ENCODE measurements around the gene PER2. TPM values are rescaled to one million over a fixed set of nuclear protein-coding genes. Genes with fewer than 3 reads are reported as not detected.

PER2 gene
- total RNA-seq, 1 experiment from 2014 or later, result 6.6 TPM

DNA sequence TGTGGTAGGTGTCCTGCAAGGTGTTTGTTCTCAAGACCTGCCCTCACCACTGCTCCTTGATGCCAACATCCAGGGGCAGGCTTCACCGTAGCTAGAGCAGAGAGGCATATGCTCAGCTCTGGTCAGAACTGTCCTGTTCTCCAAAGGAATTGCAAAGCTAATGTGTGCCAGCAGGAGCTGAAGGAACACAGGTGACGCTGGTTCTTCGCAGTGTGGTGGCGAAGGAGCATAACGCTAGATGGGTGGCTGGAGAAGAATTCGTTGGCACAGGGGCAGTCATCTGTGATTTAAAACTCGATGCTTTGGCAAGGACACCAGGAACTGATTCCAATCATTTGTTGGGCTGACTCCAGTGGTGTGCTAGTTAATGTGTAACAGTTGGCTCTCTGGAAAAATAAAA lies 11.4 kb upstream of the PER2 start:
- Mint-ChIP-seq H3K9me3 (no peaks in the 10 kb centered on the region), H3K27me3 (ENCODE audit: low read depth) (peaks cover 5% of the 10 kb centered on the region; the same call in 1 of the 2 replicates), H3K27ac (no peak overlapping the region), H3K36me3 (no peaks in the 10 kb centered on the region), H3K4me3 (no peak overlapping the region), H3K4me1 (no peaks in the 10 kb centered on the region; the same call in 1 of the 2 replicates)
- ChIA-PET POLR2A (interaction anchor here (0.6 kb wide), 1 partner anchor 15 kb away, joined by 4 read pairs; no protein-coding TSS in a partner anchor), CTCF (interaction anchor here (1.5 kb wide), 1 partner anchor 36 kb away, joined by 5 read pairs; no protein-coding TSS in a partner anchor)
- ATAC-seq, result no peak
- TF ChIP-seq ZBTB21 (CRISPR knock-in tag; IDR thresholded peaks at IDR 0.05; ENCODE audit: borderline replicate concordance) (no peak), ESRRA (CRISPR knock-in tag; IDR thresholded peaks at IDR 0.05; ENCODE audit: borderline replicate concordance) (no peak), CREM (CRISPR knock-in tag; IDR thresholded peaks at IDR 0.05) (no peak)
- peak; percentile 2 for DNase-seq (ENCODE audit: low spot score)

DNA sequence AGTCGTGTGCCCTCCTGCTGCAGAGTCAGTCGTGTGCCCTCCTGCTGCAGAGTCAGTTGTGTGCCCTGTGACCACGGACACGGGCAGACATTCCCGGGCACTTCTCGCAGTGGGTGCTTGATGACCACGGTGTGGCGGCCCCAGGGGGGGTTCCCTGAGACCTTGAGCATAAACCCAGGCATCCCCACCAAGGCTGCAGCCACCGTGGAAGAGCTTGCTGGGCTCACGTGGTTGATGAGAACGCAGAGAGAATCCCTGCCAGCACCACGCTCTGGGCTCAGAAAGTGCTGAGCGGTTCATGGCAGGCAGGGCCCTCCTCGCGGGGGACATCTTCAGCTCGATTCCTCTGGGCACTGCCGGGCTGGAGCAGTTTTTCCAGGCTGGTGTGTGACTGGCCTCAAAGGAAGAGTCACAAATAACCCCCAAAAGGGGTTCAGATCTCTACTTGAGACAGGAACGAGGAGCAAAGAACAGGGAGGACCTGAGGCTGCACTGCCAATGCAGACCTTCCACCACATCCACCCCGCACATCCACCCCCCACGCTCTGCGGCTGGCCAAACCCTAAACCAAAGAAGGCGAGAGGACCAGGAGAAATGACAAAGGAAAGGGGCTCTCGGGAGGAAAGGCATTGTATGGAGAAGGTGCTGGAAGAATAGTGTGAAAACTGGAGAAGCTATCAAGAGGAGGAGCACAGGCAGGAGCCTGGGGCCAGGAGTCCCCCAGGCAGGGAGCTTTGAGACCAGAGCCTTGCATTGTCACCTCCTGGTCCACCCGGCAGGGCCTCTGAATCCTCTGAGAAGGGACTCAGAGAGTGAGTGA lies 8.4 kb upstream of the PER2 start:
- TF ChIP-seq, protein P1, sequence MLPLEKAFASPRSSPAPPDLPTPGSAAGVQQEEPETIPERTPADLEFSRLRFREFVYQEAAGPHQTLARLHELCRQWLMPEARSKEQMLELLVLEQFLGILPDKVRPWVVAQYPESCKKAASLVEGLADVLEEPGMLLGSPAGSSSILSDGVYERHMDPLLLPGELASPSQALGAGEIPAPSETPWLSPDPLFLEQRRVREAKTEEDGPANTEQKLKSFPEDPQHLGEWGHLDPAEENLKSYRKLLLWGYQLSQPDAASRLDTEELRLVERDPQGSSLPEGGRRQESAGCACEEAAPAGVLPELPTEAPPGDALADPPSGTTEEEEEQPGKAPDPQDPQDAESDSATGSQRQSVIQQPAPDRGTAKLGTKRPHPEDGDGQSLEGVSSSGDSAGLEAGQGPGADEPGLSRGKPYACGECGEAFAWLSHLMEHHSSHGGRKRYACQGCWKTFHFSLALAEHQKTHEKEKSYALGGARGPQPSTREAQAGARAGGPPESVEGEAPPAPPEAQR (CRISPR knock-in tag; IDR thresholded peaks at IDR 0.05), result no peak
- TF ChIP-seq ATF1 (CRISPR knock-in tag; IDR thresholded peaks at IDR 0.05) (no peak), ZNF121 (CRISPR knock-in tag; IDR thresholded peaks at IDR 0.05) (no peak), SMAD4 (CRISPR knock-in tag; IDR thresholded peaks at IDR 0.05) (no peak), TEAD1 (CRISPR knock-in tag; IDR thresholded peaks at IDR 0.05) (no peak), NFYB (CRISPR knock-in tag; conservative IDR thresholded peaks at IDR 0.05; ENCODE audit: low read depth) (no peak)
- TF ChIP-seq, protein P2, sequence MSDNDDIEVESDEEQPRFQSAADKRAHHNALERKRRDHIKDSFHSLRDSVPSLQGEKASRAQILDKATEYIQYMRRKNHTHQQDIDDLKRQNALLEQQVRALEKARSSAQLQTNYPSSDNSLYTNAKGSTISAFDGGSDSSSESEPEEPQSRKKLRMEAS (CRISPR knock-in tag; IDR thresholded peaks at IDR 0.05), result no peak
- TF ChIP-seq, protein P3, sequence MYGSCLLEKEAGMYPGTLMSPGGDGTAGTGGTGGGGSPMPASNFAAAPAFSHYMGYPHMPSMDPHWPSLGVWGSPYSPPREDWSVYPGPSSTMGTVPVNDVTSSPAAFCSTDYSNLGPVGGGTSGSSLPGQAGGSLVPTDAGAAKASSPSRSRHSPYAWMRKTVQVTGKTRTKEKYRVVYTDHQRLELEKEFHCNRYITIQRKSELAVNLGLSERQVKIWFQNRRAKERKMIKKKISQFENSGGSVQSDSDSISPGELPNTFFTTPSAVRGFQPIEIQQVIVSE (CRISPR knock-in tag; IDR thresholded peaks at IDR 0.05; ENCODE audit: borderline replicate concordance), result no peak
- ATAC-seq, result no peak
- Mint-ChIP-seq H3K27ac (no peak overlapping the region), H3K27me3 (ENCODE audit: low read depth) (peaks cover 5% of the 10 kb centered on the region; the same call in 1 of the 2 replicates), H3K4me3 (no peak overlapping the region), H3K4me1 (no peaks in the 10 kb centered on the region), H3K36me3 (no peaks in the 10 kb centered on the region), H3K9me3 (no peaks in the 10 kb centered on the region)
- ChIA-PET POLR2A (interaction anchor here (0.7 kb wide), 1 partner anchor 58 kb away, joined by 3 read pairs; no protein-coding TSS in a partner anchor), CTCF (interaction anchor here (0.7 to 1.3 kb wide), 2 partner anchors 19 to 71 kb away, joined by 3 to 4 read pairs; no protein-coding TSS in a partner anchor)
- no peak for DNase-seq (ENCODE audit: low spot score)

DNA sequence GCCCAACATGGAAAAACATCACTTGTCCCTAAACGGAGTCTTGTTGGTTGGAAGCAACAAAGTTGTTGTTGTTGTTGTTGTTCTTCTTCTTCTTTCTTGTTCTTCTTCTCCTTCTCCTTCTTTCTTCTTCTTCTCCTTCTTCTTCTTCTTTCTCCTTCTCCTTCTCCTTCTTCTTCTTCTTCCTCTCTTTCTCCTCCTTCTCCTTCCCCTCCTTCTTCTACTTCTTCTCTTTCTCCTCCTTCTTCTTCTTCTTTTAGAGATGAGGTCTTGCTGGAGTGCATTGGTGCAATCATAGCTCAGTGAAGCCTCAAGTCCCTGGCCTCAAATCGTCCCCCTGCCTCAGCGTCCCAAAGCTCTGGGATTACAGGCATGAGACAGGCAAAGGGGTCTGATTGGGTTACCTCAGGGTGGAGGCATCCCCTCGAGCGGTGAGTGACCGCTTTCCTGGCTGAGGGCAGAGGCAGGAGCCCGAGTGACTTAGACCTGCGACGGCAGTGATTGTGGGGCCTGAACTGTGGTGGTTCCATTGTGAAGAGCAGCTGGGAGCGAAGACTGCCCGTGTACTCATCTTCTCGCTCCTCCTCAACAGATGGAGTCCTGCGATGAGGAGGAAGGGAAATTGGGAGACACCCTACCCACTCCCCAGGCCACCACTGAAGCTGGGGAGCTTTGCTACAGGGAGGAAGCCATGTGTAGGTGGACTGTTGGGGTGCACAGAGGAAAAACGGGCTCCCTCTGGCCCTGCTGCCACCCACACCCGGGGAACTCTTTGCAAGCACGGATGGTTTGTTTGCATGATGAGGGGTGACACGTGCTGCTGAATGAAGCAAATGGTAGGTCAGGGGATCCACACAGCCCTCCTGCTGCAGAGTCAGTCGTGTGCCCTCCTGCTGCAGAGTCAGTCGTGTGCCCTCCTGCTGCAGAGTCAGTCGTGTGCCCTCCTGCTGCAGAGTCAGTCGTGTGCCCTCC lies 7.0 kb upstream of the PER2 start:
- H3K36me3 Mint-ChIP-seq, result no peaks in the 10 kb centered on the region
- ATAC-seq (no peak), DNase-seq (ENCODE audit: low spot score) (no peak)
- H3K27ac Mint-ChIP-seq, result no peak overlapping the region
- no peaks in the 10 kb centered on the region for H3K9me3 Mint-ChIP-seq
- peaks cover 5% of the 10 kb centered on the region; the same call in 1 of the 2 replicates for H3K27me3 Mint-ChIP-seq (ENCODE audit: low read depth)
- CTCF ChIA-PET, result interaction anchor here (0.7 to 1.1 kb wide), 3 partner anchors 10 to 62 kb away, joined by 3 read pairs; no protein-coding TSS in a partner anchor
- H3K4me3 Mint-ChIP-seq, result no peak overlapping the region
- H3K4me1 Mint-ChIP-seq, result peaks cover 4% of the 10 kb centered on the region
- POLR2A ChIA-PET, result no interaction called here
- TF ChIP-seq, protein P4, sequence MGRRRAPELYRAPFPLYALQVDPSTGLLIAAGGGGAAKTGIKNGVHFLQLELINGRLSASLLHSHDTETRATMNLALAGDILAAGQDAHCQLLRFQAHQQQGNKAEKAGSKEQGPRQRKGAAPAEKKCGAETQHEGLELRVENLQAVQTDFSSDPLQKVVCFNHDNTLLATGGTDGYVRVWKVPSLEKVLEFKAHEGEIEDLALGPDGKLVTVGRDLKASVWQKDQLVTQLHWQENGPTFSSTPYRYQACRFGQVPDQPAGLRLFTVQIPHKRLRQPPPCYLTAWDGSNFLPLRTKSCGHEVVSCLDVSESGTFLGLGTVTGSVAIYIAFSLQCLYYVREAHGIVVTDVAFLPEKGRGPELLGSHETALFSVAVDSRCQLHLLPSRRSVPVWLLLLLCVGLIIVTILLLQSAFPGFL (CRISPR knock-in tag; IDR thresholded peaks at IDR 0.05; ENCODE audit: borderline replicate concordance), result no peak
- TF ChIP-seq, protein P5, sequence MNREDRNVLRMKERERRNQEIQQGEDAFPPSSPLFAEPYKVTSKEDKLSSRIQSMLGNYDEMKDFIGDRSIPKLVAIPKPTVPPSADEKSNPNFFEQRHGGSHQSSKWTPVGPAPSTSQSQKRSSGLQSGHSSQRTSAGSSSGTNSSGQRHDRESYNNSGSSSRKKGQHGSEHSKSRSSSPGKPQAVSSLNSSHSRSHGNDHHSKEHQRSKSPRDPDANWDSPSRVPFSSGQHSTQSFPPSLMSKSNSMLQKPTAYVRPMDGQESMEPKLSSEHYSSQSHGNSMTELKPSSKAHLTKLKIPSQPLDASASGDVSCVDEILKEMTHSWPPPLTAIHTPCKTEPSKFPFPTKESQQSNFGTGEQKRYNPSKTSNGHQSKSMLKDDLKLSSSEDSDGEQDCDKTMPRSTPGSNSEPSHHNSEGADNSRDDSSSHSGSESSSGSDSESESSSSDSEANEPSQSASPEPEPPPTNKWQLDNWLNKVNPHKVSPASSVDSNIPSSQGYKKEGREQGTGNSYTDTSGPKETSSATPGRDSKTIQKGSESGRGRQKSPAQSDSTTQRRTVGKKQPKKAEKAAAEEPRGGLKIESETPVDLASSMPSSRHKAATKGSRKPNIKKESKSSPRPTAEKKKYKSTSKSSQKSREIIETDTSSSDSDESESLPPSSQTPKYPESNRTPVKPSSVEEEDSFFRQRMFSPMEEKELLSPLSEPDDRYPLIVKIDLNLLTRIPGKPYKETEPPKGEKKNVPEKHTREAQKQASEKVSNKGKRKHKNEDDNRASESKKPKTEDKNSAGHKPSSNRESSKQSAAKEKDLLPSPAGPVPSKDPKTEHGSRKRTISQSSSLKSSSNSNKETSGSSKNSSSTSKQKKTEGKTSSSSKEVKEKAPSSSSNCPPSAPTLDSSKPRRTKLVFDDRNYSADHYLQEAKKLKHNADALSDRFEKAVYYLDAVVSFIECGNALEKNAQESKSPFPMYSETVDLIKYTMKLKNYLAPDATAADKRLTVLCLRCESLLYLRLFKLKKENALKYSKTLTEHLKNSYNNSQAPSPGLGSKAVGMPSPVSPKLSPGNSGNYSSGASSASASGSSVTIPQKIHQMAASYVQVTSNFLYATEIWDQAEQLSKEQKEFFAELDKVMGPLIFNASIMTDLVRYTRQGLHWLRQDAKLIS (CRISPR knock-in tag; IDR thresholded peaks at IDR 0.05; ENCODE audit: borderline replicate concordance), result no peak
- TF ChIP-seq ATF1 (CRISPR knock-in tag; IDR thresholded peaks at IDR 0.05), result no peak
- TF ChIP-seq, protein P6, sequence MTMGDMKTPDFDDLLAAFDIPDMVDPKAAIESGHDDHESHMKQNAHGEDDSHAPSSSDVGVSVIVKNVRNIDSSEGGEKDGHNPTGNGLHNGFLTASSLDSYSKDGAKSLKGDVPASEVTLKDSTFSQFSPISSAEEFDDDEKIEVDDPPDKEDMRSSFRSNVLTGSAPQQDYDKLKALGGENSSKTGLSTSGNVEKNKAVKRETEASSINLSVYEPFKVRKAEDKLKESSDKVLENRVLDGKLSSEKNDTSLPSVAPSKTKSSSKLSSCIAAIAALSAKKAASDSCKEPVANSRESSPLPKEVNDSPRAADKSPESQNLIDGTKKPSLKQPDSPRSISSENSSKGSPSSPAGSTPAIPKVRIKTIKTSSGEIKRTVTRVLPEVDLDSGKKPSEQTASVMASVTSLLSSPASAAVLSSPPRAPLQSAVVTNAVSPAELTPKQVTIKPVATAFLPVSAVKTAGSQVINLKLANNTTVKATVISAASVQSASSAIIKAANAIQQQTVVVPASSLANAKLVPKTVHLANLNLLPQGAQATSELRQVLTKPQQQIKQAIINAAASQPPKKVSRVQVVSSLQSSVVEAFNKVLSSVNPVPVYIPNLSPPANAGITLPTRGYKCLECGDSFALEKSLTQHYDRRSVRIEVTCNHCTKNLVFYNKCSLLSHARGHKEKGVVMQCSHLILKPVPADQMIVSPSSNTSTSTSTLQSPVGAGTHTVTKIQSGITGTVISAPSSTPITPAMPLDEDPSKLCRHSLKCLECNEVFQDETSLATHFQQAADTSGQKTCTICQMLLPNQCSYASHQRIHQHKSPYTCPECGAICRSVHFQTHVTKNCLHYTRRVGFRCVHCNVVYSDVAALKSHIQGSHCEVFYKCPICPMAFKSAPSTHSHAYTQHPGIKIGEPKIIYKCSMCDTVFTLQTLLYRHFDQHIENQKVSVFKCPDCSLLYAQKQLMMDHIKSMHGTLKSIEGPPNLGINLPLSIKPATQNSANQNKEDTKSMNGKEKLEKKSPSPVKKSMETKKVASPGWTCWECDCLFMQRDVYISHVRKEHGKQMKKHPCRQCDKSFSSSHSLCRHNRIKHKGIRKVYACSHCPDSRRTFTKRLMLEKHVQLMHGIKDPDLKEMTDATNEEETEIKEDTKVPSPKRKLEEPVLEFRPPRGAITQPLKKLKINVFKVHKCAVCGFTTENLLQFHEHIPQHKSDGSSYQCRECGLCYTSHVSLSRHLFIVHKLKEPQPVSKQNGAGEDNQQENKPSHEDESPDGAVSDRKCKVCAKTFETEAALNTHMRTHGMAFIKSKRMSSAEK (CRISPR knock-in tag; IDR thresholded peaks at IDR 0.05; ENCODE audit: borderline replicate concordance), result no peak
